ENCODE results near the gene AHR.

AHR gene

DNA sequence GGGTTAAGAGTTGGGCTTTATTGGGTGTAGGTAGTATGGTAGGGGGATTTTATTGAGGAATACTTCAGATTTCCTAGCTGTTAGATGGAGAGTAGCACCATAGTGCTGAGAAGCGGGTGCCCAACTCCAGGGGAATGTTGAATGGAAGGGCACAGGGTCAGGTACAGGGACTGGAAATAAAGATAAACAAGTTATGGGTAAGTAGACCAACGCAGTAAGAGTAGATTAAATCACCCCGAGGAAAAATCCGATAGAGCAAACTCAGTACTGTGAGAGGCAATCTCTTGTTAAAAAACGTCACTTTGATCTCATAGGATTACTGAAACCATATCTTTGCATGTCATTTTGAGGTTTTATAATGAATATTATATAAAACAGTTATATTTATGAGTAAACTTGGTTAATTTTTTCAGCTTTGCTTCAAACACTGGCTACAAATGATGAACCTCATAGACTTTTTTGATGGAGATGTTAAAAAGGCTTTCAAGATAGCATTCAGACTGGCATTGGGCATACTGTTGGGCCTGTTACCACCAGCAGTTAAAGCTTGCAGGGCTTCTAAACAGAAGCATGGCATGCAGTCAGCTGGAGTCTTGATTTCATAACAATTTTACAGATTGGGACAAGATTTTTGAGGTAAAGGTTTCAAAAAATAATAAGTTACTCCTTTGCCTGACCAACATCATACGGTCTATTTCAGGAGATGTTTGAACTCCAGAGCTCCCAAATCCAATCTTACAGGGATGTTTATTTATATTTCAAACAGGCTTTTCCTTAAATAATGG is 7.1 kb downstream of the AHR start:
- DNase-seq (ENCODE audit: extremely low read depth, insufficient read length), result no peak
- Histone ChIP-seq H3K36me3 (ENCODE audit: control insufficient read depth, insufficient read depth, low read length) (no peaks in the 10 kb centered on the region), H3K27me3 (replicated peaks; ENCODE audit: control insufficient read depth, insufficient read depth, low read length) (no peaks in the 10 kb centered on the region), H3K4me3 (replicated peaks; ENCODE audit: low read depth, low read length) (no peak overlapping the region)
- TF ChIP-seq, protein P1, sequence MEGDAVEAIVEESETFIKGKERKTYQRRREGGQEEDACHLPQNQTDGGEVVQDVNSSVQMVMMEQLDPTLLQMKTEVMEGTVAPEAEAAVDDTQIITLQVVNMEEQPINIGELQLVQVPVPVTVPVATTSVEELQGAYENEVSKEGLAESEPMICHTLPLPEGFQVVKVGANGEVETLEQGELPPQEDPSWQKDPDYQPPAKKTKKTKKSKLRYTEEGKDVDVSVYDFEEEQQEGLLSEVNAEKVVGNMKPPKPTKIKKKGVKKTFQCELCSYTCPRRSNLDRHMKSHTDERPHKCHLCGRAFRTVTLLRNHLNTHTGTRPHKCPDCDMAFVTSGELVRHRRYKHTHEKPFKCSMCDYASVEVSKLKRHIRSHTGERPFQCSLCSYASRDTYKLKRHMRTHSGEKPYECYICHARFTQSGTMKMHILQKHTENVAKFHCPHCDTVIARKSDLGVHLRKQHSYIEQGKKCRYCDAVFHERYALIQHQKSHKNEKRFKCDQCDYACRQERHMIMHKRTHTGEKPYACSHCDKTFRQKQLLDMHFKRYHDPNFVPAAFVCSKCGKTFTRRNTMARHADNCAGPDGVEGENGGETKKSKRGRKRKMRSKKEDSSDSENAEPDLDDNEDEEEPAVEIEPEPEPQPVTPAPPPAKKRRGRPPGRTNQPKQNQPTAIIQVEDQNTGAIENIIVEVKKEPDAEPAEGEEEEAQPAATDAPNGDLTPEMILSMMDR (IDR thresholded peaks at IDR 0.05; ENCODE audit: insufficient read depth, low read length, poor library complexity, severe bottlenecking), result no peak

DNA sequence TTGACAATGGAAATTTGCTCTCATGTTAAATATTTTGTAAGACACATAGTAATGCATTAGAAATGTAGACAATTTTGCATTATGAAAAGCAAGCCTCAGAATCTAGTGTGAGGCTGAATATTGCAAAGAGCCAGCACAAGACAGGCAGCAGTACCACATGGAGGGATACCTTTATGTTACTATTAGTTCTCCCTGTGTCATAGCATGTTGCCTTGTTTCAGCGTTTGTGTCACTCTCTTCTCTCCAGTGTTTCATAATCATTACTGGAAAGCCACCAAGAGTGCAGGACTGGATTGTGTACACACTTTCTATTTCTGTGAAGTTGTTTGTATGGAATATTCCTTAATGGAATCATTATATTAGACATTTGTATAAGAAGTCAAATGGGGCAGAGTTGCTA is 8.5 kb downstream of the AHR start:
- DNase-seq (ENCODE audit: extremely low read depth, insufficient read length), result no peak
- H3K36me3 ChIP-seq (ENCODE audit: control insufficient read depth, insufficient read depth, low read length), result no peaks in the 10 kb centered on the region; the same call in none of the 2 replicates
- TF ChIP-seq, protein P1 (IDR thresholded peaks at IDR 0.05; ENCODE audit: insufficient read depth, low read length, poor library complexity, severe bottlenecking), result no peak
- H3K27me3 ChIP-seq (replicated peaks; ENCODE audit: control insufficient read depth, insufficient read depth, low read length), result no peaks in the 10 kb centered on the region
- H3K4me3 ChIP-seq (replicated peaks; ENCODE audit: low read depth, low read length), result no peak overlapping the region

DNA sequence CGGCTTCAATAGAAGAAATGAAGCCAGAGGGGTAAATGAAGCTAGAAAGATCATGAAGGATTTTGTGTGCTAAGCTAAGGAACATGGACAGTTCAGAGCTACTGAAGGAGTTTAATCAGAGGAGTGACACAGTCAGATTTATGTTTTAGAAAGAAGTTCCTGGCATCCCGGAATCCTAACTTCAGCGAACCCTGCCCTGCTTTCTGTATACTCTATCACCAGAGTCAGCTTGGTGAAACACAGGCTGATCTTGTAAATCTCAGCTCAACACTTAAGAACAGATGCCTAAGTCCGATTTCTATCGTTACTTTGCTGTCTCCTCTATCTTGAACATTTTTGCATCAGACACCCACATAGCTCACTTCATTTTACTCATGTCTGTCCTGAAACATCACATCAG is 9.1 kb downstream of the AHR start:
- TF ChIP-seq, protein P1 (IDR thresholded peaks at IDR 0.05; ENCODE audit: insufficient read depth, low read length, poor library complexity, severe bottlenecking), result no peak
- DNase-seq (ENCODE audit: extremely low read depth, insufficient read length), result no peak
- Histone ChIP-seq H3K36me3 (ENCODE audit: control insufficient read depth, insufficient read depth, low read length) (no peaks in the 10 kb centered on the region; the same call in none of the 2 replicates), H3K4me3 (replicated peaks; ENCODE audit: low read depth, low read length) (no peak overlapping the region), H3K27me3 (replicated peaks; ENCODE audit: control insufficient read depth, insufficient read depth, low read length) (no peaks in the 10 kb centered on the region)

DNA sequence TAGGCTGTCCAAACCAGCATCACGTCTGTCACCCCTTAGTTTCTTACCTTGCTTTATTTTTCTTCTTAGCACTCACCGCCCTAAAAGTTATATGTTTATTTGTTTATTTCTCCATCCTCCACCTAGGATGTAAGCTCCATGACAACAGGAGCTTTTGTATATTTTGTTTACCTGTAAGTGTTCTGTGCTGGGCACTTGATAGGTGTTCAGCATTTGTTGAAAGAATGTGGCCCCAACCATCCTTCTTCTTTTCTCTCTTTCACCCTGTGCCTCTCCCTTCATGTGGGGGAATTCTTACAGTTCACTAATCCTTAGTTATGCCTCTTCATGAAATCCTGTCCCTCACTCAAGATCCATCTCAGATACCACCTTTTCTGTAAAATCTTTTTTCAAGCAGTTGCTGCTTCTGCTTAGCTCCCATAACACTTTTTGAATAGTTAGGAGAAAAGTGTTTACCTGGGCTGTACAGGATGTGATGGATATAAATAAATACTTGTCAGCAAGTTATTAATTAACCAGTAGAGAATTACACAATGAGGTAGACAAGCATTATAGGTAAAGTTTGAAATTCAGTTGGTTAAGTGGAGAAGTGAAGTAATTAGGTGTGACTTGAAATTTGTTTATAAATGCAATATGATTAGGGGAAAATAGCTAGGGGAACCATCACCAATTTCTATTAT is 9.7 kb downstream of the AHR start:
- H3K36me3 ChIP-seq (ENCODE audit: control insufficient read depth, insufficient read depth, low read length), result no peaks in the 10 kb centered on the region; the same call in none of the 2 replicates
- TF ChIP-seq, protein P1 (IDR thresholded peaks at IDR 0.05; ENCODE audit: insufficient read depth, low read length, poor library complexity, severe bottlenecking), result no peak

DNA sequence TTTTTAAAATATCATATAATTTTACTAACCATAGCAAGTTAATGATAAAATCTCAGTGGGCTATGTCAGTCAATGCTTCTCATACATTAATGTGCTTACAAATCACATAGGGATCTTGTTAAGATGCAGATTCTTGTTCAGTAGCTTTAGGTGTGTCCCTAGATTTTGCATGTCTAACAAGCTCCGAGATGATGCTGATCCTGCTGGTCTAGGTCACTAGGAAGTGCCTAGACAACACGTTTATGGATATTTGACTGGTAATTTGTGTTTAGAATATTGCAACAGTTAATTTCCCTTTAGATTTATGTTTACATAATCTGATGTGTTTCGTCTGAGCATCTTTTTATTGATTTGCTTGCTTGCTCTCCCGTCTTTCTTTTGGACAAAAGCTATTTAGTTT is 12.7 kb downstream of the AHR start:
- DNase-seq (ENCODE audit: extremely low read depth, insufficient read length), result no peak
- no peaks in the 10 kb centered on the region; the same call in none of the 2 replicates for H3K36me3 ChIP-seq (ENCODE audit: control insufficient read depth, insufficient read depth, low read length)
- no peak overlapping the region for H3K4me3 ChIP-seq (replicated peaks; ENCODE audit: low read depth, low read length)
- H3K27me3 ChIP-seq (replicated peaks; ENCODE audit: control insufficient read depth, insufficient read depth, low read length), result no peaks in the 10 kb centered on the region
- TF ChIP-seq, protein P1 (IDR thresholded peaks at IDR 0.05; ENCODE audit: insufficient read depth, low read length, poor library complexity, severe bottlenecking), result no peak

More for the DNA sequence above, 9.7 kb downstream of the AHR start:
- DNase-seq (ENCODE audit: extremely low read depth, insufficient read length), result no peak
- H3K4me3 ChIP-seq (replicated peaks; ENCODE audit: low read depth, low read length), result no peak overlapping the region
- no peaks in the 10 kb centered on the region for H3K27me3 ChIP-seq (replicated peaks; ENCODE audit: control insufficient read depth, insufficient read depth, low read length)

Data from GM06990 (cell line).